OCI-LY3 (cell line): ENCODE measurements around the gene IBTK.

Experiments
- CTCF ChIP-seq: fragments of 200-600, 300-600 bp; sonication (generic); IDR thresholded peaks from 2 replicates; pipeline ENCODE4 v1.5.1; 2014; ENCODE audit warnings: antibody characterized with exemption, low read length, low read depth
- EZH2phosphoT487 ChIP-seq: fragments of 200-600 bp; shearing (Covaris generic); IDR thresholded peaks from 2 replicates; pipeline ENCODE4 v1.6.1; 2018; ENCODE audit warnings: antibody characterized with exemption, mixed run types, low read depth

- TF ChIP-seq CTCF (no peak), EZH2phosphoT487 (no peak)
Measured at GRCh38 chr6:82185948-82186535, 61.5 kb downstream of the IBTK start.
